CD14-positive monocyte (primary cell): Measurements from ENCODE around the gene FAM25A. TPM values are rescaled to one million over a fixed set of nuclear protein-coding genes. Genes with fewer than 3 reads are reported as not detected.
"Not testable (repeated sequence)": the region's sequence is repeated elsewhere in the genome, so short reads cannot be mapped to it uniquely, and the experiment has no call there.

Source experiments
- DNase-seq, 3 donors: peaks; one replicate each; pipeline ENCODE4 v3.0.0-alpha.2; 2011 to 2022
- H2AFZ ChIP-seq: 2 replicates; pipeline ENCODE4 v1.6.0; 2012; ENCODE audit warnings: mild to moderate bottlenecking, low read depth, low read length, inconsistent platforms; ENCODE audit not compliant: insufficient read depth, poor library complexity, severe bottlenecking
- H3K27ac ChIP-seq, 2 donors: 1 replicate in 1 of 2; 2 replicates in 1 of 2; pipeline ENCODE4 v1.5.1; 2012 to 2013; ENCODE audit warnings: low read length in 2 of 2, control low read depth in 1 of 2, inconsistent platforms in 1 of 2, low read depth in 1 of 2, mild to moderate bottlenecking in 1 of 2
- H3K27me3 ChIP-seq, 2 donors: one replicate each; pipeline versions ENCODE4 v1.6.0 to v1.6.1; 2011 to 2013; ENCODE audit warnings: low read length in 2 of 2; ENCODE audit not compliant: control insufficient read depth in 2 of 2, insufficient read depth in 2 of 2
- H3K36me3 ChIP-seq, 2 donors: replicated peaks in 1 of 2; 1 replicate in 1 of 2; 2 replicates in 1 of 2; pipeline versions ENCODE4 v1.5.1 to v1.6.1; 2012 to 2013; ENCODE audit warnings: low read length in 2 of 2, control low read depth in 1 of 2, inconsistent platforms in 1 of 2, mild to moderate bottlenecking in 1 of 2; ENCODE audit not compliant: insufficient read depth in 2 of 2, control insufficient read depth in 1 of 2
- H3K4me1 ChIP-seq, 2 donors: 1 replicate in 1 of 2; 2 replicates in 1 of 2; pipeline versions ENCODE4 v1.5.1 to v1.6.1; 2012 to 2013; ENCODE audit warnings: low read length in 2 of 2, control low read depth in 1 of 2, inconsistent platforms in 1 of 2, mild to moderate bottlenecking in 1 of 2, moderate library complexity in 1 of 2; ENCODE audit not compliant: insufficient read depth in 2 of 2, control insufficient read depth in 1 of 2
- H3K4me2 ChIP-seq: replicated peaks from 2 replicates; pipeline ENCODE3; 2012; ENCODE audit warnings: low read length, moderate library complexity, mild to moderate bottlenecking; ENCODE audit not compliant: poor library complexity, severe bottlenecking; ENCODE audit errors: extremely low read depth
- H3K4me3 ChIP-seq, 3 experiments: fragments of 200-600 bp in 1 of 3; sonication (generic) in 1 of 3; replicated peaks in 1 of 3; 1 replicate in 2 of 3; 2 replicates in 1 of 3; pipeline ENCODE4 v1.5.1; 2011 to 2013; ENCODE audit warnings: low read length in 3 of 3, mild to moderate bottlenecking in 3 of 3, control low read depth in 2 of 3, low read depth in 2 of 3, inconsistent platforms in 1 of 3, moderate library complexity in 1 of 3
- H3K79me2 ChIP-seq: 2 replicates; pipeline ENCODE4 v1.6.0; 2012; ENCODE audit warnings: mild to moderate bottlenecking, control low read depth, inconsistent platforms, low read length, moderate library complexity; ENCODE audit not compliant: insufficient read depth
- H3K9ac ChIP-seq: 2 replicates; pipeline ENCODE4 v1.6.0; 2017; ENCODE audit warnings: low read length, mild to moderate bottlenecking; ENCODE audit not compliant: insufficient read depth, poor library complexity, severe bottlenecking
- H3K9me3 ChIP-seq, 2 donors: replicated peaks in 1 of 2; 1 replicate in 1 of 2; 2 replicates in 1 of 2; pipeline versions ENCODE4 v1.5.1 to v1.6.1; 2012 to 2013; ENCODE audit warnings: low read length in 2 of 2, control low read depth in 1 of 2; ENCODE audit not compliant: control insufficient read depth in 1 of 2, insufficient read depth in 1 of 2
- H4K20me1 ChIP-seq: 2 replicates; pipeline ENCODE4 v1.6.0; 2012; ENCODE audit warnings: mild to moderate bottlenecking, low read length, control low read depth, moderate library complexity; ENCODE audit not compliant: insufficient read depth
- H3K27ac Mint-ChIP-seq, 7 donors: one replicate each; pipeline ENCODE4 v1.8.0; 2020; ENCODE audit warnings: mild to moderate bottlenecking in 7 of 7, mixed read lengths in 7 of 7, moderate library complexity in 6 of 7, inconsistent platforms in 2 of 7
- H3K27me3 Mint-ChIP-seq, 3 donors: one replicate each; pipeline ENCODE4 v1.8.0; 2021 to 2022; ENCODE audit warnings: low read depth in 3 of 3, mild to moderate bottlenecking in 3 of 3, mixed read lengths in 3 of 3, moderate library complexity in 3 of 3, inconsistent platforms in 1 of 3
- H3K36me3 Mint-ChIP-seq, 2 donors: one replicate each; pipeline ENCODE4 v1.8.0; 2020; ENCODE audit warnings: mixed read lengths in 2 of 2, inconsistent platforms in 1 of 2, mild to moderate bottlenecking in 1 of 2
- H3K4me1 Mint-ChIP-seq: one replicate; pipeline ENCODE4 v1.8.0; 2020; ENCODE audit warnings: mild to moderate bottlenecking, mixed read lengths
- H3K4me3 Mint-ChIP-seq, 2 donors: one replicate each; pipeline ENCODE4 v1.8.0; 2020; ENCODE audit warnings: mild to moderate bottlenecking in 2 of 2, mixed read lengths in 2 of 2, moderate library complexity in 1 of 2
- H3K9me3 Mint-ChIP-seq, 7 donors: one replicate each; pipeline ENCODE4 v1.8.0; 2020 to 2022; ENCODE audit warnings: mixed read lengths in 7 of 7, mild to moderate bottlenecking in 6 of 7, moderate library complexity in 6 of 7, inconsistent platforms in 2 of 7
- WGBS: methylation state at CpG from one replicate; pipeline ENCODE4 v1.1.5; 2013; ENCODE audit warnings: missing lambda C conversion rate; ENCODE audit not compliant: insufficient coverage; 5-methylcytosine and 5-hydroxymethylcytosine counted together
- intact Hi-C, 2 donors: fragments of 100-400 bp; cut with micrococcal nuclease; formaldehyde crosslinking; loops; one replicate each; pipeline versions ENCODE4 v1.15.0 to v1.15.1; 2023
- polyA plus RNA-seq, 3 donors: library from polyadenylated mRNA; depleted of rRNA in 1 of 3; unstranded in 2 of 3; stranded (reverse) in 1 of 3; fragments of 300-500 nt in 2 of 3; fragments of >200 nt in 1 of 3; fragmentation: Illumina TruSeq in 2 of 3; gene quantifications; 1 replicate in 2 of 3; 2 replicates in 1 of 3; pipeline ENCODE4 v1.2.3, GENCODE V29; 2012 to 2021
- TF ChIP-seq, protein P1 (sequence below): fragments of 200-600 bp; IDR thresholded peaks from one replicate; pipeline ENCODE4 v1.8.0; 2022; ENCODE audit warnings: antibody characterized with exemption, mild to moderate bottlenecking

The FAM25A gene
- polyA plus RNA-seq, 3 donors = not detected

DNA sequence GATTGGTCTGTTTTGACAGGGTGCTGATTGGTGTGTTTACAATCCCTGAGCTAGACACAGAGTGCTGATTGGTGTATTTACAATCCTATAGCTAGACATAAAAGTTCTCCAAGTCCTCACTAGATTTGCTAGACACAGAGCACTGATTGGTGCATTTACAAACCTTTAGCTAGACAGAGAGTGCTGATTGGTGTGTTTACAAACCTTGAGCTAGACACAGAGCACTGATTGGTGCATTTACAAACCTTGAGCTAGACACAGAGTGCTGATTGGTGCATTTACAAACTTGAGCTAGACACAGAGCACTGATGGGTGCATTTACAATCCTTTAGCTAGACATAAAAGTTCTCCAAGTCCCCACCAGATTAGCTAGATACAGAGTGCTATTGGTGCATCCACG lies 10.3 kb downstream of the FAM25A start:
- H3K4me3 ChIP-seq, H3K4me1 Mint-ChIP-seq, H3K79me2 ChIP-seq, H3K4me2 ChIP-seq, H3K27ac ChIP-seq, H3K4me1 ChIP-seq, H3K9me3 ChIP-seq, H3K27me3 Mint-ChIP-seq, intact Hi-C loops, H3K27ac Mint-ChIP-seq, H3K4me3 Mint-ChIP-seq, H3K36me3 Mint-ChIP-seq, H2AFZ ChIP-seq, DNase-seq, H3K36me3 ChIP-seq, H4K20me1 ChIP-seq, H3K9ac ChIP-seq, H3K27me3 ChIP-seq: not testable (repeated sequence)
- no CpG with 5 or more reads among the region's 1 CpG for WGBS
- H3K9me3 Mint-ChIP-seq = peaks cover 2 to 13% (median 7%) of the 10 kb centered on the region in 7 donors

DNA sequence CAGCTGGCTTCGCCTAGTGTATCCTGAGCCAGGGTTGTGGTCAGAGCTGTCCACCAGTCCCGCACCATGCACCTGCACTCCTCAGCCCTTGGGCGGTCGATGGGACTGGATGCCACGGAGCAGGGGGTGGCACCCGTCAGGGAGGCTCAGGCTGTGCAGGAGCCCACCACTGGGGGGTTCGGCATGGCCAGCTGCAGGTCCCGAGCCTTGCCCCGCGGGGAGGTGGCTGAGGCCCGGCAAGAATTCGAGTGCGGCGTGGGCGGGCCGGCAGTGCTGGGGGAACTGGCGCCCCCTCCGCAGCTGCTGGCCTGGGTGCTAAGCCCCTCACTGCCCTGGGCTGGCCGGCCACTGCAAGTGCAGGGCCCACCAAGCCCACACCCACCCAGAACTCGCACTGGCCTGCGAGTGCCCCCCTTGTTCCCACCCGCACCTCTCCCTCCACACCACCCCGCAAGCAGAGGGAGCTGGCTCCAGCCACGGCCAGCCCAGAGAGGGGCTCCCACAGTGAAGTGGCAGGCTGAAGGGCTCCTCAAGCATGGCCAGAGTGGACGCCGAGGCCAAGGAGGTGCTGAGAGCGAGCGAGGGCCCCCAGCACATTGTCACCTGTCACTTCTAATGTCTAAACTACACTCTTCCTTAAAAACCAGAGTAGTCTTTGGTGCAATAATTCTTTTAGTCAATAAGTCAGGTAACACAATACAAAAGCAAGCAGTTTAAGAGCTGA lies 11.0 kb downstream of the FAM25A start:
- TF ChIP-seq, protein P1, sequence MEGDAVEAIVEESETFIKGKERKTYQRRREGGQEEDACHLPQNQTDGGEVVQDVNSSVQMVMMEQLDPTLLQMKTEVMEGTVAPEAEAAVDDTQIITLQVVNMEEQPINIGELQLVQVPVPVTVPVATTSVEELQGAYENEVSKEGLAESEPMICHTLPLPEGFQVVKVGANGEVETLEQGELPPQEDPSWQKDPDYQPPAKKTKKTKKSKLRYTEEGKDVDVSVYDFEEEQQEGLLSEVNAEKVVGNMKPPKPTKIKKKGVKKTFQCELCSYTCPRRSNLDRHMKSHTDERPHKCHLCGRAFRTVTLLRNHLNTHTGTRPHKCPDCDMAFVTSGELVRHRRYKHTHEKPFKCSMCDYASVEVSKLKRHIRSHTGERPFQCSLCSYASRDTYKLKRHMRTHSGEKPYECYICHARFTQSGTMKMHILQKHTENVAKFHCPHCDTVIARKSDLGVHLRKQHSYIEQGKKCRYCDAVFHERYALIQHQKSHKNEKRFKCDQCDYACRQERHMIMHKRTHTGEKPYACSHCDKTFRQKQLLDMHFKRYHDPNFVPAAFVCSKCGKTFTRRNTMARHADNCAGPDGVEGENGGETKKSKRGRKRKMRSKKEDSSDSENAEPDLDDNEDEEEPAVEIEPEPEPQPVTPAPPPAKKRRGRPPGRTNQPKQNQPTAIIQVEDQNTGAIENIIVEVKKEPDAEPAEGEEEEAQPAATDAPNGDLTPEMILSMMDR = no peak
- Mint-ChIP-seq H3K9me3 (peaks cover 2 to 13% (median 7%) of the 10 kb centered on the region in 7 donors), H3K4me1 (no peaks in the 10 kb centered on the region), H3K27me3 (peaks cover 0 to 8% (median 1%) of the 10 kb centered on the region in 3 donors), H3K36me3 (no peaks in the 10 kb centered on the region), H3K4me3 (no peak overlapping the region), H3K27ac (no peak overlapping the region)
- Histone ChIP-seq H2AFZ (no peak overlapping the region), H3K9ac (no peak overlapping the region), H3K4me2 (no peak overlapping the region), H3K4me3 (no peak overlapping the region), H3K27ac (no peak overlapping the region), H3K27me3 (no peaks in the 10 kb centered on the region), H3K79me2 (no peaks in the 10 kb centered on the region), H3K9me3 (peaks cover 0 to 7% of the 10 kb centered on the region in 2 donors), H3K4me1 (no peaks in the 10 kb centered on the region), H3K36me3 (no peaks in the 10 kb centered on the region), H4K20me1 (no peaks in the 10 kb centered on the region)
- intact Hi-C loops = no loop called here
- DNase-seq = no peak
- 98% methylated on average over 19 of the region's 28 CpGs for WGBS
